HG03565 (cell line): ENCODE results near the gene IGF2.

Source experiments
- ATAC-seq: cut with Tn5 transposase; IDR thresholded peaks from one replicate; pipeline ENCODE4 v1.9.1; 2021; ENCODE audit warnings: mild to moderate bottlenecking, moderate library complexity; ENCODE audit not compliant: unreplicated experiment

Gene IGF2

GRCh38 chr11:2093575-2094353 lies 45.4 kb downstream of the IGF2 start:
- ATAC-seq = no peak

- no peak for ATAC-seq
These were observed 46.2 kb downstream of the IGF2 start for GRCh38 chr11:2092956-2093412.

- no peak for ATAC-seq
These were observed 46.7 kb downstream of the IGF2 start for GRCh38 chr11:2092464-2092910.

GRCh38 chr11:2091786-2092463 lies 47.3 kb downstream of the IGF2 start:
- no peak for ATAC-seq

- no peak for ATAC-seq
These were observed 48.0 kb downstream of the IGF2 start for GRCh38 chr11:2091112-2091746.

- ATAC-seq = no peak
These were observed 48.7 kb downstream of the IGF2 start for GRCh38 chr11:2090172-2091111.

- no peak for ATAC-seq
These were observed 49.5 kb downstream of the IGF2 start for GRCh38 chr11:2089536-2090165.

GRCh38 chr11:2088746-2089535 lies 50.2 kb downstream of the IGF2 start:
- ATAC-seq = no peak

GRCh38 chr11:2088284-2088683 lies 50.9 kb downstream of the IGF2 start:
- no peak for ATAC-seq

GRCh38 chr11:2086239-2087040 lies 52.7 kb downstream of the IGF2 start:
- no peak for ATAC-seq

- no peak for ATAC-seq
These were observed 53.7 kb downstream of the IGF2 start for GRCh38 chr11:2085251-2086066.

- no peak for ATAC-seq
These were observed 54.5 kb downstream of the IGF2 start for GRCh38 chr11:2084721-2085120.
